Endothelial cell of umbilical vein (primary cell): ENCODE measurements around the gene YPEL4.

Experiments
- CTCF ChIP-seq, 2 donors: IDR thresholded peaks; 1 replicate in 1 of 2; 2 replicates in 1 of 2; pipeline ENCODE4 v1.5.1; 2011; ENCODE audit warnings: low read length in 2 of 2, mild to moderate bottlenecking in 2 of 2, moderate library complexity in 2 of 2, control low read depth in 1 of 2, inconsistent platforms in 1 of 2, low read depth in 1 of 2; ENCODE audit not compliant: insufficient read depth in 1 of 2; ENCODE audit errors: extremely low read depth in 1 of 2
- EZH2 ChIP-seq: IDR thresholded peaks from 2 replicates; pipeline ENCODE4 v1.6.1; 2012; ENCODE audit warnings: borderline replicate concordance, low read depth, mild to moderate bottlenecking, moderate library complexity, low read length, inconsistent platforms; ENCODE audit not compliant: severe bottlenecking
- FOS ChIP-seq: IDR thresholded peaks from 2 replicates; pipeline ENCODE4 v1.6.1; 2011; ENCODE audit warnings: mild to moderate bottlenecking, low read length, moderate library complexity, borderline replicate concordance; ENCODE audit not compliant: insufficient read depth
- JUN ChIP-seq: IDR thresholded peaks from 2 replicates; pipeline ENCODE4 v1.6.1; 2011; ENCODE audit warnings: borderline replicate concordance, low read depth; ENCODE audit not compliant: insufficient read length, insufficient read depth
- MYC ChIP-seq: IDR thresholded peaks from one replicate; pipeline ENCODE4 v1.6.1; 2011; ENCODE audit warnings: mild to moderate bottlenecking, low read depth, low read length
- POLR2A ChIP-seq: IDR thresholded peaks from 2 replicates; pipeline ENCODE4 v1.6.1; 2012; ENCODE audit warnings: low read depth, mild to moderate bottlenecking, control low read depth, low read length
- POLR2AphosphoS5 ChIP-seq: IDR thresholded peaks from 2 replicates; pipeline ENCODE4 v1.6.1; 2012; ENCODE audit warnings: low read depth, mild to moderate bottlenecking, control low read depth, low read length, moderate library complexity; ENCODE audit not compliant: insufficient read depth
- TF ChIP-seq, protein P1 (sequence below): IDR thresholded peaks from 2 replicates; pipeline ENCODE4 v1.6.1; 2011; ENCODE audit not compliant: insufficient read depth, insufficient read length

- no peak for TF ChIP-seq MYC
- TF ChIP-seq CTCF (IDR thresholded peaks at IDR 0.05; ENCODE audit: extremely low read depth in 1 of 2, insufficient read depth in 1 of 2, low read depth in 1 of 2, low read length in 2 of 2): no peak
- TF ChIP-seq POLR2AphosphoS5: no peak
- TF ChIP-seq EZH2: no peak
- TF ChIP-seq POLR2A: no peak
- no peak for TF ChIP-seq JUN
- TF ChIP-seq, protein P1, sequence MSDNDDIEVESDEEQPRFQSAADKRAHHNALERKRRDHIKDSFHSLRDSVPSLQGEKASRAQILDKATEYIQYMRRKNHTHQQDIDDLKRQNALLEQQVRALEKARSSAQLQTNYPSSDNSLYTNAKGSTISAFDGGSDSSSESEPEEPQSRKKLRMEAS: no peak
- no peak for TF ChIP-seq FOS
Measured at GRCh38 chr11:57638811-57639320, 10.8 kb downstream of the YPEL4 start.
